IPS-18c (cell line): ENCODE measurements around the gene SBK3.
"Not testable (repeated sequence)": the region's sequence is repeated elsewhere in the genome, so short reads cannot be mapped to it uniquely, and the experiment has no call there.

ENCODE experiments used
- H3K4me3 ChIP-seq: 2 replicates; pipeline ENCODE4 v1.7.0; 2013; ENCODE audit warnings: low read depth, mild to moderate bottlenecking, low read length, moderate library complexity; ENCODE audit not compliant: insufficient read depth
- H3K9me3 ChIP-seq: one replicate; pipeline ENCODE4 v1.6.1; 2013; ENCODE audit warnings: mild to moderate bottlenecking, low read length, moderate library complexity; ENCODE audit not compliant: control insufficient read depth, insufficient read depth

SBK3 gene

DNA sequence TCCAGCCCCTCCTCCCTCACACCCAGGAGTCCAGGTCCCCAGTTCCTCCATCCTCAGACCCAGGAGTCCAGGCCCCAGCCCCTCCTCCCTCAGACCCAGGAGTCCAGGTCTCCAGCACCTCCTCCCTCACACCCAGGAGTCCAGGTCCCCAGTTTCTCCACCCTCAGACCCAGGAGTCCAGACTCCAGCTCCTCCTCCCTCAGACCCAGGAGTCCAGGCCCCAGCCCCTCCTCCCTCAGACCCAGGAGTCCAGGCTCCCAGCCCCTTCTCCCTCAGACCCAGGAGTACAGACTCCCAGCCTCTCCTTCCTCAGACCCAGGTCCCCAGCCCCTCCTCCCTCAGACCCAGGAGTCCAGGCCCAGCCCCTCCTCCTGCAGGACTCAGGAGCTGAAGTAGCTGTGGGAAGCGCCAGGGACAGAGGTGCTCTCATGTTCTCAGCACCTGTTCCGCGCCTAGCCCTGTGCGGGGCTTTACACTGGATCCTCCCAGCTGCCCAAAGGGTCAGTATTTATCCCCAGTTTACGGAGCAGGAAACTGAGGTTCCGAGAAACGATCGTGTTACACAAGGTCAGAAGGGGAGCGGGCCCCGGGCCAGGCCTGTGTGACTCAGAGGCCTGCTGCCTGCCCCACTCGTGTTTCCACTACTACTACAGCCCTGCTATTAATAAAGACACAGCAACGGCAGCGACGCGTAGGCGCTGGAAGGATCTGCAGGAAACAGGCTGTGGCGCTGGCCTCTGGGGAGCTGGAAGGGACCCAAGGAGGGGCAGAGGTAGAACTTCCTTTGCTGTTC is 1.7 kb upstream of the SBK3 start:
- Histone ChIP-seq H3K4me3 (no peak overlapping the region), H3K9me3 (no peaks in the 10 kb centered on the region)

- no peak overlapping the region for H3K4me3 ChIP-seq
- no peaks in the 10 kb centered on the region for H3K9me3 ChIP-seq
Measured at GRCh38 chr19:55546011-55546410, 668 bp upstream of the SBK3 start.

GRCh38 chr19:55544776-55545439 is 435 bp downstream of the SBK3 start:
- no peaks in the 10 kb centered on the region for H3K9me3 ChIP-seq
- H3K4me3 ChIP-seq, result no peak overlapping the region

DNA sequence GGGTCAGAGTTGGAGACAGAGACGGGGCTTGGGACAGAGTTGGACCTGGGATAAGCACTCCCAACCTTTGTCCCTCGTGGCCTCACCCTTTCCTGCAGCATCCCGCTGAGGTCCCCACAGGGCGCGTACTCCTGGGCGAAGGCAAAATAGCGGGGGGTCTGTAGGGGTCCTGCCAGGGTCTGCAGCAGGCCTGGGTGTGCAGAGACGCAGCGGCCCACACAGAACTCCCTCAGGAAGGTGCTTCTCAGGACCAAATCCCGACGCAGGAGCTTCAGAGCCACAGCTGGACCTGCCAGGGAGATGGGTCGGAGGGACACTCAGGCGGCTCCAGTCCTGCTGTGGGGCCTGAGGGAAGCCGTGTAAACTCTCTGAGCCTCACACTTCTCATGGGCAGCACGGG is 1.3 kb downstream of the SBK3 start:
- H3K9me3 ChIP-seq, result no peaks in the 10 kb centered on the region
- H3K4me3 ChIP-seq, result no peak overlapping the region

DNA sequence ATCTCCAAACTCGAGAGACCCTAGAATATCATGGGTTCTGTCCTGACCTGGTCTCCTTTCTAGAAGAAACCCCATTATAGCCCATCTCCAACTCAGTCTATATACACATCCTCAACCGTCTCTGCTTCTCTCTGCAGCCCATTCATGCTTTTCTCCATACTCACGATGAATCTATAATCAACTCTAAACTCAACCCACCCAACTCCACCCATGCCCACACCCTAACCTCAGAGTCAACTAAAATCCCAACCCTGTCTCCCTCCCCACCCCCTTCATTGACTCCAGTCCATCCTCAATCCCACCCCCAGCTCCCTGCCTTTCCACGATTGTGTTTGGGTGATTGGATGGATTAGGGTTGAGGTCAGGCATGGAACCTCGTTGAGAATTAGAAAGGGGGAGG is 1.8 kb downstream of the SBK3 start:
- Histone ChIP-seq H3K4me3 (no peak overlapping the region), H3K9me3 (no peaks in the 10 kb centered on the region)

DNA sequence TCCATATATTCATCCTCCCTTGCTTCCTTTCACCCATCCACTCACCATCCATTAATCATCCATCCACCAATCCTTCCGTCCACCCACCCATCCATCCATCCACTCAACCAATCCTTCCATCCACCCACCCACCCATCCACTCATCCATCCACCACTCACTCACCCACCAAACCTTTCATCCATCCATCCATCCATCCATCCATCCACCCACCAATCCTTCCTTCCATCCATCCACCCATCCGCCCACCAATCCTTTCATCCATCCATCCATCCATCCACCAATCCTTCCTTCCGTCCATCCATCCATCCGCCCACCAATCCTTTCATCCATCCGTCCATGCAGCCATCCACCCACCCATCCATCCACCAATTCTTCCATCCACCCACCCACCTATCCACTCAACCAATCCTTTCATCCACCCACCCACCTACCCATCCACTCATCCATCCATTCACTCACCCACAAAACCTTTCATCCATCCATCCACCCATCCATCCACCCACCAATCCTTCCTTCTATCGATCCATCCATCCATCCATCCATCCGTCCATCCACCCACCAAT is 3.0 kb downstream of the SBK3 start:
- Histone ChIP-seq H3K4me3 (no peak overlapping the region), H3K9me3 (no peaks in the 10 kb centered on the region)

- no peaks in the 10 kb centered on the region for H3K9me3 ChIP-seq
- H3K4me3 ChIP-seq, result no peak overlapping the region
Measured at GRCh38 chr19:55541091-55541490, 4.3 kb downstream of the SBK3 start.

GRCh38 chr19:55540619-55541018 is 4.7 kb downstream of the SBK3 start:
- H3K4me3 ChIP-seq, result no peak overlapping the region
- H3K9me3 ChIP-seq, result no peaks in the 10 kb centered on the region

- Histone ChIP-seq H3K4me3 (no peak overlapping the region), H3K9me3 (no peaks in the 10 kb centered on the region)
Measured at GRCh38 chr19:55539090-55539984, 6.0 kb downstream of the SBK3 start.

GRCh38 chr19:55538132-55538531 is 7.2 kb downstream of the SBK3 start:
- Histone ChIP-seq H3K9me3 (no peaks in the 10 kb centered on the region), H3K4me3 (no peak overlapping the region)

GRCh38 chr19:55537741-55538111 is 7.6 kb downstream of the SBK3 start:
- H3K4me3 ChIP-seq, result no peak overlapping the region
- no peaks in the 10 kb centered on the region for H3K9me3 ChIP-seq

DNA sequence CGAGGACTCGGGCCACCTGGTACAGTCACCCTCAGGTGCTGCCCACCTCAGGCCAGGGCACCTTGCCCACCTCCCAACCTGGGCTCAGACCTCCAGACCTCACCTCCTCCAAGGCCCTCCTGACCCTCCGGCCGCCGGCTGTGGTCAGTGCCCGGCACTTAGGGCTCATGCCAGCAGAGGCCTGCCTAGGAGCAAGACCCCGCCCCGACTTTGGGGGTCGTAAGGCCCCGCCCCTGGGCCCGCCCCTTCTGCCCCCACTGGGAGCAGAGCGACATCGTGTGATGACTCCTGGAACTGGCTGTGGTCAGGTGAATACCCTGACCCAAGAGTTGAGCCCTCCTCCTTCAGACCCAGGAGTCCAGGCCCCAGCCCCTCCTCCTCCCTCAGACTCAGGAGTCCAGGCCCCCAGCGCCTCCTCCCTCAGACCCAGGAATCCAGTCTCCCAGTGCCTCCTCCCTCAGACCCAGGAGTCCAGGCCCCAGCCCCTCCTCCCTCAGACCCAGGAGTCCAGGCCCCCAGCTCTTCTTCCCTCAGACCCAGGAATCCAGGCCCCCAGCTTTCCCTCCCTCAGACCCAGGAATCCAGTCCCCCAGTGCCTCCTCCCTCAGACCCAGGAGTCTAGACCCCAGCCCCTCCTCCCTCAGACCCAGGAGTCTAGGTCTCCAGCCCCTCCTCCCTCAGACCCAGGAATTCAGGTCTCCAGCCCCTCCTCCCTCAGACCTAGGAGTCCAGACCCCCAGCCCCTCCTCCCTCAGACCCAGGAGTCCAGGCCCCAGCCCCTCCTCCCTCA is 8.2 kb downstream of the SBK3 start, which contains the start of gene SBK2:
SBK2 (minus strand) TSS at position 183 of the 790 bp plus-strand sequence. CDS start 839 bp downstream, outside the sequence.
- no peak within 1 kb of the TSS; the same call in 1 of the 2 replicates for H3K4me3 ChIP-seq

GRCh38 chr19:55536366-55536765 is 9.0 kb downstream of the SBK3 start:
- Histone ChIP-seq H3K4me3 (no peak overlapping the region; the same call in 1 of the 2 replicates), H3K9me3 (no peaks in the 10 kb centered on the region)

More for the DNA sequence above, 8.2 kb downstream of the SBK3 start, which contains the start of gene SBK2:
- H3K9me3 ChIP-seq, result no peaks in the 10 kb centered on the region

- no peaks in the 10 kb centered on the region for H3K9me3 ChIP-seq
- H3K4me3 ChIP-seq, result no peak overlapping the region
Measured at GRCh38 chr19:55535965-55536350, 9.4 kb downstream of the SBK3 start.

DNA sequence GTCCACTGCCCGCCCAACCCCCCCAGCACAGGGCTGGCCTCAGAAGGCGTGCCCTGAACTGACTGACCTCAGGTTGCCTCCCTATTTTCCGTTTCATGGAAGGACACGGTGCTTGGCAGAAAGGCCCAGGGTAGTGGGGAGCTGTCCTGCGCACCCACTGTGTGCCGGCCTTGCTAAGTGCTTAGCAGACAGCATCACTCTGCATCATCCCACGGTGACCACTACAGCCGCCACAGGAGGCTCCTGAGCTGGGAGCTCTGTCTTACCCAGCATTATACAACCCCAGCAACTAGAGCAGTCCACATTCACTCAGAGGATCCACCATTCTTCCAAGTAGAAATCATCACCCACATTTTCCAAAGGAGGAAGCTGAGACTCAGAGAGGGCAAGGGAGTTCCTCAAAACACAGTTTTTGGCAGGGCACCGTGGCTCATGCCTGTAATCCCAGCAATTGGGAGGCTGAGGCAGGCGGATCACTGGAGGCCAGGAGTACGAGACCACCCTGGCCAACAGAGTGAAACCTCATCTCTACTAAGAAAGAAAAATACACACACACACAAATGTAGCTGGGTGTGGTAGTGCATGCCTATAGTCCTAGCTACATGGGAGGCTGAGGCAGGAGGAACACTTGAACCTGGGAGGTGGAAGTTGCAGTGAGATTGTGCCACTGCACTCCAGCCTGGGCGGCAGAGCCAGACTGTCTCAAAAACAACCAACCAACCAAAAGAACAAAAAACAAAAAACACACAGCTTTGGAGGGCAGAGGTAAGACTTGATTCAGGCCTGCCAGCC is 10.0 kb downstream of the SBK3 start:
- no peaks in the 10 kb centered on the region for H3K9me3 ChIP-seq
- no peak overlapping the region for H3K4me3 ChIP-seq

- not testable (repeated sequence) for H3K9me3 ChIP-seq
Measured at GRCh38 chr19:55534280-55534679, 11.1 kb downstream of the SBK3 start.

More at GRCh38 chr19:55534280-55534679, 11.1 kb downstream of the SBK3 start:
- not testable (repeated sequence) for H3K4me3 ChIP-seq
